ENCODE measurements around the gene SASH1. TPM values are rescaled to one million over a fixed set of nuclear protein-coding genes. Genes with fewer than 3 reads are reported as not detected.

SASH1 gene
- total RNA-seq, 4 donors from 2014 or later = 142 to 214 (median 173) TPM

DNA sequence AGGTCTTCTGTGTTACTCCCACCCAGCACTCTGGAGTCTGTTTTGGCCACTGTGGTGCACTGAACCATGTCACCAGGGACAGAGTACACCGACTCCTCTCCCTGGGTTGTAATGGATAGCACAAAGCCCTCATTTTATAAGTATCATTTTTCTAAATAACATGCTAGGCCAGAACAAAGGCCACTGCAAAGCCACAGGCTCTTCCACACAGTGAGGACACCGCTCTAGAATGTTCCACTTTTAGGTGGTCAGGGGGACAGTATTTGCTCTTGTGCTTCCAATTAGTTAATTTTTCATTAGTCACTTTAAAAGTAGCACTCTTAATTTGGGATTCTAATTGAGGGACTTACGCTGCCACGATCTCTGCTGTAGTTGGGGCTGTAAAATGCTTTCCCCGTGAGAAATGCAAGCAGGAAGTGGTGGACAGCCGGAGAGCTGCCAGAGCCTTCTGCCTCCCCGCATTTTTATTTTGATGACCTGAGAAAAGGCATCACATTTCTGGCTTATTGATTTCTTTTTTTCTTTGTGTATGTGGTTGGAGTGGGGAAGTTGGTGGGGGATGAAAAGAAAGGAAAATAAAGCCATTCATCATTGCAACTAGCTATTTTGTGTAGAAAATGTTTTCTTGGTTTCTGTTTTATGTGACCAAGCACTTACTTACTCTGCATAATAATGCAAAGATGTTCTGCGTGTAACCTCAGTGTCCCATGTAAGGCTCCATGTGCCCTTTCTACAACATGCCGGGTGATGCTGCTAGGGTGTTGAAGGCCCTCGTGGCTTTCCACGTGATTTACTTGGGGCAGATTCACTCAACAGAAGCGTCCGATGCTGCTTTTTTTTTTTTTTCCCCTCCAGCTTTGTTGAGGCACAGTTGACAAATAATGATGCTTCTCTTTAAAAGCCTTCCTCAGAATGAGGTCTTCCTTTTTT, 195.9 kb downstream of the SASH1 start:
- no peak for TF ChIP-seq CTCF (IDR thresholded peaks at IDR 0.05)
- no peak for ATAC-seq (ENCODE audit: low FRiP score)
- no peak for DNase-seq (ENCODE audit: low spot score)

- no peak for TF ChIP-seq CTCF (IDR thresholded peaks at IDR 0.05)
- ATAC-seq (ENCODE audit: low FRiP score) = no peak
- no peak for DNase-seq (ENCODE audit: low spot score)
Observed at GRCh38 chr6:148543540-148543939, 200.9 kb downstream of the SASH1 start.

GRCh38 chr6:148544421-148544820, 201.8 kb downstream of the SASH1 start:
- DNase-seq (ENCODE audit: low spot score) (no peak), ATAC-seq (ENCODE audit: low FRiP score) (no peak)
- TF ChIP-seq CTCF (IDR thresholded peaks at IDR 0.05) = no peak

GRCh38 chr6:148545901-148546300, 203.3 kb downstream of the SASH1 start:
- ATAC-seq (ENCODE audit: low FRiP score) (no peak), DNase-seq (ENCODE audit: low spot score) (no peak)
- TF ChIP-seq CTCF (IDR thresholded peaks at IDR 0.05) = no peak

DNA sequence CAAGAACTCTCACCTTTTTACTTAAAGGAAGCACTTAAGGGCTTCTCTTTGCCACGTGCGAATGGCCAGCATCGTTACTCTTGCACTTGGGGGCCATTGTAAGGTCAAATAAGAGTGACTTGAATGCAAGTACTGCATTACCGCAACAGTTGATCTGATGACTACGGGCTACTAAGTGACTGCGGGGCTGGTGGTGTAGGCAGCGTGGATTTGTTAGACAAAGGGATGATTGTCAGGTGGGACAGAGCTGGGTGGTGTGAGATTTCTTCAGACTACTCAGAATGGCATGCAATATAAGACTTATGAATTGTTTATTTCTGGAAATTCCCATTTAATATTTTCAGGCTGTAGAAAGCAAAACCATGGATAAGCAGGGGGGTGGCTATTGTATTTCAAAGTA, 204.5 kb downstream of the SASH1 start:
- no peak for TF ChIP-seq CTCF (IDR thresholded peaks at IDR 0.05)
- no peak for ATAC-seq (ENCODE audit: low FRiP score)
- DNase-seq (ENCODE audit: low spot score) = no peak

- DNase-seq (ENCODE audit: low spot score) (no peak), ATAC-seq (ENCODE audit: low FRiP score) (no peak)
- TF ChIP-seq CTCF (IDR thresholded peaks at IDR 0.05) = no peak
Observed at GRCh38 chr6:148548065-148548748, 205.6 kb downstream of the SASH1 start.
